ENCODE measurements around the gene GUCA2A.

Gene GUCA2A

DNA sequence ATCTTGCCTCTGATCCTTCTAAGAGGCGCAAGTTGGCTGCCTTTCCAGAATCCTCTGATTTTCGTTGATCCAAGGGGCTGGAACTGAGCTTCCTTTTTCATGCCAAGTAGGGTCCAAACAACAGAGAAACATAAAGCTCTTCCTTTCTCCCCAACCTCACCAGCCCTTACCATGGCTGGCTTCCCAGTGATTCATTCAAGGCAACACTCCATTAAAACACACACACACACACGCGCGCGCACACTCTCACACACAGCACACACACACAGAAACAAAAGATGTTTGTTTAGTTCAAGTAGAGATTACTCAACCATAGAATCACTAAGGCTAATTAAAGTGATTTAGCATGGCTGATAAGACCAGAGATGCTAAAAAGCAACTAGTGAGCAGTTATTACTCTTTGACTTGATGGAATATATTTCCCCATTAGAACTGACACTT lies 13.0 kb upstream of the GUCA2A start:
- DNase-seq (ENCODE audit: low read depth in 2 of 2, low spot score in 1 of 2) = no peak

DNA sequence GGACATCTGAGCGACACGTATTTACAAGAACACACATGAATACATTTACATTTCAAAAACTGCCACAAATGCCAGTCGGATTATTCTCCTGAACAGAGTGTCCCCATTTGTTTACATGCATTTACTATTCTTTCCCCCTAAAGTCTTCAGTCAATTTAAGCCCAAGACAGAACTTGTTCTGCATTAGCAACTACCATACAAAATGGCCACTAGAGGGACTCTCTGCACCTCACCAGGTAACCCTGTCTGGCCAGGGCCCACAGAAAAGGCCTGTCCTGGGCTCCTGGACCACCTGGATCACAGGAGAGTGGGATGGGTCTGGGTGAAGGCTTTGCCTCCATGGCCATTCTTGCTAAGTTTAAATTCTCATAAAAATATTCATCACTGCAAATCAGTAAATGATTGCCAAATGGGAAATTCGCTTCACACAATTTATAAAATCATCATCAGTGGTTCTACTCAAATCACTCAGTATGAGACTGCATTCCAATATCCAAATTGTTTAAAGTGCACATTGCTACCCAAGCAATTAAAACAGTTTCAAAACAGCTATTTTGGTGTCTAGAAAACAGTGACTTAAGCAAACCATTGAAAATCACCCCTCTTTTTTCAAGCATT lies 12.5 kb upstream of the GUCA2A start:
- no peak for DNase-seq (ENCODE audit: low read depth in 2 of 2, low spot score in 1 of 2)

DNA sequence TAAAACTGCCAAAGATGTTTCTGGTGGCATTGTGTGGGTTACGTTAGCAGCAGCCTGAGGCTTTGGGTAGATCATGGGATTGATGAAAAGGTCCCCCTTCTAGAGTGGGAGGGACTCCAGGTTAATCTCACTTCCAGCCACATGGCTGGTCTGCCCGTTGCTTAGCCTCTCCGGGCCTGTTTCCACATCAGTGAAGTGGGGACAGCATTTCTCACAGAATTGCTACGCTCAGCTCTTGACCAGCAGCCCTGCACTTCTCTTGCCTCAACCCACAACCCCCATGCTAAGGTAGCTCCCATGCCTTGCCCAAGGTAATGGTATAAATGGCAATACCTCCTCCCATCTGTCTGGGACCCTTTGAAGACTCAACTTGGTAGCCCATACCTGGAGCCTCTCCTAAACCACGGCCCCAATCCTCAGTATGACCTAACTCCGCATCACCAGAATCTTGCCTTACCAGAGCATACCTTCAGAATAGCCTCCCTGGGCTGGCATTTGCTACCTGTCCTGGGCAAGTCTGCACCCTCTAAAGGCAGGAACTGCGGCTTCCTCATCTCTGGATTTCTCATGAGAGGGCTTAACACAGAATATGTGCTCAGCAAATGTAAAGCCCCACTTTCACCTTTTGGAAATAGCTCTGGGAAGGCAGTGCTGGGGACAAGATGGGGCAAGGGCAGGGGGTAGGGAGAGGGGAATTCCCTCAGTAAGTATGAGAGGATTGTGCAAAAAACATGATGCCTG lies 10.9 kb upstream of the GUCA2A start:
- DNase-seq (ENCODE audit: low read depth in 2 of 2, low spot score in 1 of 2) = no peak

DNA sequence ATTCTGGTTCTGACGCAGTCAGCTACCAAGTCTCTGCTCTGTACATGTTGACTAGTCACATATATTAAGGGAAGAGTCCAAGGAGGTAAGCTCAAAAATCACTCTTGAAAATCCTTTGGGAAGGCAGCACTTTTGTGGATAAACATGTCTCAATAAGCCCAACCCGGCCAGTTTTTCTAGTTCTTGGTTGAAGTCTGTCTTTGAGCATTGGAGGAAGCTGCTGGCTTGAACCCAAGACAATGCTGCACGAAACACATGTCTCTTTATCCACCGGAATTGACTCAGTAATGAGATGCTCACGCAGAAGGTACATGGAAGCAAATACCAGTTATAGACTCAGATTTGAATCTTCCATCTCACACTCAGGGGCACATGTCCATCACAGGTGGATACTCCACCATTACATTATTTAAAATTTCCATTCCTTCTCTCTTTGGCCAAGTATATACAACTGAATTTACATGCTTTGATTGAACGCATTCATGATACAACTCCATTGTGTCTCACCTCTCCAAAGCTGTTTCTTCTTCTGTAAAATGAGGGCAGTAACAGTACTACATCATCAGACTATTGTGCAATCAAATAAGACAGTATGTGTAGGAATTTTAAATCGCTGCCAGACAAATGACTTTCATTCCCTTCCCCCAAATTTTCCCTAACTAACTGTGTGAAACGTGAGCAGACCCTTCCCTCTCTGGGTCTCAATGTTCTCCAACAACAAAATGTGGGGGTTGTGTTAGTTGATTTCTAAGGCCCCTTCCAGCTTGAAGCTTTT lies 9.6 kb upstream of the GUCA2A start:
- DNase-seq (ENCODE audit: low read depth in 2 of 2, low spot score in 1 of 2) = no peak

DNA sequence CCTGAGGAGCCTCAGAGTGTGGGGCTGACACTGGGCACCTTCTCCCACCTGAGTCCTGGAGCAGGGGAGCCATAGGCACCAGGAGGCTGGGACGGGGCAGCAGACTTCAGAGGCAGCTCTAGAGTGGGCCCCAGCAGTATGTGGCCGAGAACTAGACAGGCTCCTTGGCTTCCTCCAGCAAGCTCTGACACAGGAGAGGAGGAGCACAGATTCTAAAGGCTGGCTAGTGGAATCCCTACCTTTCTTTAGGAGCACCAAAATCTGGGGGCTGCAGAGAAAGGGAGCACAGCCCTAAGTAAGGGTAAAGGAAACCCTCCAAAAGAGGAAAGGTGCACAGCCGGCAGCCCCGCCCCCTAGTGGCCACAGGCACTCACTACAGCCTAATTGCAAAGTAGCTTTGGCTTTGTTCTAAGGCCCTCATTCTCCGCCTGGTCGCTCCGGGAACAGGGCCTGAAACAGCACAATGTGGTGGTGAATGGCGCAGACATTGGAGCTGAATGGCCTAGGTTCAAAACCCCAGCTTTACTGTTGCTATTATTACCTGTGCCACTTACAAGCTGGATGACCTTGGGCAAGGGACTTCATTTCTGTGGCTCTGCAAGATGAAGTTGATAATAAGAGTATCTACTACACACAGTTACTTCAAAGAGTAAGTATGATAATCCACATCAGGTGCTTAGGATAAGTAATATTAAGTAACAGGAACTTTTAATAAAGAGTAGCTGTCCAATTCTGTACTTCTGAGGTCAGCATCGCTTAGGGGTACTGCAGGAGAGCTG lies 8.8 kb upstream of the GUCA2A start:
- peak; percentile 45 to 52 for DNase-seq (ENCODE audit: low read depth in 2 of 2, low spot score in 1 of 2)

DNA sequence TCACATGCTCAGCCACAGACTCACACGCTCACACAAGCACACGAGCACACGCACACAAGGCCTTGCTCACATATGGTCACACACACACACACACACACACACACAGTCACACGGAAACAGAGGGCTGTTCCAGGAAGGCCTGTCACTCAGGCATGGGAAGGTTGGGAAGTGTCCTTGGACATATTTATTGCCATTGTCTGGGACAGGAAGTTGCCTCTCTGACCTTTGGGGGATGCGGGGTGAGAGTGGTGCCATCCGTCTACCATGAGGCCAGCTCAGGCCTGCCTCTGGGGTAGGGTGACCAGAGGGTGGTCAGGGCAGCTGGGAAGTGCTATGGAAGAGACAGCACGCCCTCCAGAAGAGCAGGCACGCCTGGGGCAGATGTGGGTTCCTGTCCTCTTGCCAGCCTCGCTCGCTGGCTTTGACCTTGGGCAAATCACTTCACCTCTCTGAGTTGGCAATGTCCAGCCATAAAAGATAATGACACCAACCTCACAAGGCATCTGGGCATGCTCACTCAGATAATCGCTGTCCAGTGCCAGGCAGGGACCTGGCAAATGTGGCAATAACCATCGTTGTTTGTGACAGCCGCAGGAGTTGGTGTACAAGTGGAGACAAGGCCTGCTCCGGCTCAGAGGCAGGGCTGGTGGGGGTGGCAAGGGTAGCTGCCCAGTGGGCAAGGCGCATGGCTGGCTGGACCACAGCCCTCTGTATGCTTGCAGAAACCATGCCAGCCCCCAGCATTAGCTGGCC lies 8.0 kb upstream of the GUCA2A start:
- DNase-seq (ENCODE audit: low read depth in 2 of 2, low spot score in 1 of 2) = no peak

DNA sequence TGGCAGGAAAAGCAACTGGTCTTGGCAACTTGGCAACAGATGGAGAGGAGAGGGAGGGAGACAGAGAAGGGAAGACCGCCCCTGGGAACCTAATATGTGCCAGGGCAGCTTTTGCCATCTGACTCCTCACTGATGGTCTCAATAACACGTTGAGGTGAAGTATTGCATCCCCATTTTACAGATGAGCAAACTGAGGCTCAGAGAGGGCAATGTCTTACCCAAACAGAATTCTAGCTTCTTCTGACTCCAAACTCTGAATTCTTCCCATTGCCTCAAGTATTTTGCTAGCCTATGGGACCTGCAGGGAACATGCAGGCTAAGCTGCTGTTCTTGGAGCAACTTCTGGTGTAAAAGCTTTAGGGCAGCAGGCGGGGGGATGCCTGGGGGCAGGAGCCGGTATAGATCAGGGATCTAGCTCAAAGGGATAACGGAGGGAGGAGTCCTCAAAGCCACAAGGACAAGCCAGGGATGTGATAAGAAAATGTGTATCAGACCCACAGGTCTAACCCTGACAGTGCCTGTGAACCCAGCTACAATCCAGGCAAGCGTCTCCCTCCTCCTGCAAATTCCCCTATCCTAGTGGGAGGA lies 7.2 kb upstream of the GUCA2A start:
- no peak for DNase-seq (ENCODE audit: low read depth in 2 of 2, low spot score in 1 of 2)

DNA sequence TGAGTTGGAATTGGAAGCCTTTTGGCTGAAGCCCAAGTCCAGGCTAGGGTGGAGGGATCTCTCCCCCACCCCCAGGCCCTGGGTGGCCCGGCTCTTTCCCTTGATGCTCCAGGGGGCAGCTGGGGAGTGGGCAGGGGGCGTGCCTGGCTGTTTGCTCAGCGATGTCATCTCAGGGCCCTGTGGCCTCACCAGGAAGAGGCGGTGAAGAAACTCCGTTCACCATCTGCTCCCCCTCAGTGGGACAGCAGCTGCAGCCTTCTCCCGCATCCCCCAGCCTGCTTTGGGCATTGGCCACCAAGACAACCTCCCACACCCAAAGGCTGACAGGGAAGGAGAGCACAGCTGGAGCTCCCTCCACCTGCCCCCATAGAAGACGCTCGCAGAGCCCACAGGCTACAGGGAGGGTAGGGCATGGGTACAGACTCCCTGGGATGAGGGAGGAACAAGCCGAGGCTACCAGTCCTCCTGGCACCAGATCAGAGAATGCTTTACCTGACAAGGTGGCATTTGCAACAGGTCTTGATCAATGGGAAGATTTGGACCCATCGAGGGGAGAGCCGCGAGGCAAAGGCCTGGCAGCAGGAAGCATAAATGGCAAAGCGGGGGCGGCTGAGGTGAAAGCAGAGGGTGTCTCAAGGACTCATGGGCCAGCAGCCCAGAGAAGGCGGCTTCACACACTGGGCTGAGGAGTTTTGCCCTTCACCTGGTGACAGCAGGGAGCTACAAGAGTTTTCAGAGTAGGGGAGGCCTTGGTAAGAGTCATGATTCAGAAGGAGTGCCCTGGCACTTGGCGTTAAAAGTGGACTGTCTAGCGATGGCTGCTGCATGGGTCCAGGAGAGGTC lies 6.5 kb upstream of the GUCA2A start:
- no peak for DNase-seq (ENCODE audit: low read depth in 2 of 2, low spot score in 1 of 2)

DNA sequence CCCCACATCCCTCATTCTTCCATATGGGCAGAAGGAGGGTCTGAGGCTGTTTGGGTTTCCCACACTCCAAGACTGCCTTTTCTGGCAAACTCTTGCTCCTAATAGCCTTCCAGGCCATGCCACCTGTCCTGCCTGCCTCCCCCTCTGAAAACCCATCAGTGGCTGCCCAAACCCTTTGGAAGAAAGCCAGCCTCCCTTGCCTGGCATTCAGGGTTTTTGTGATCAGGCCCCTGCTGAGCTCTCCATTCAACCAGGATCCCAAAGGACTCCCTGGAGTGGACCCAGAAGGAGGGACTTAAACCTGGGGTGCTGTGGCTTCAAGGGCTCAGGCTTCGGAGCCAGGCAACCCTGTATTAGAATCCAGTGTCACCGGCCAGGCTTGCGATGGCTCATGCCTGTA lies 4.2 kb upstream of the GUCA2A start:
- no peak for DNase-seq (ENCODE audit: low read depth in 2 of 2, low spot score in 1 of 2)

DNA sequence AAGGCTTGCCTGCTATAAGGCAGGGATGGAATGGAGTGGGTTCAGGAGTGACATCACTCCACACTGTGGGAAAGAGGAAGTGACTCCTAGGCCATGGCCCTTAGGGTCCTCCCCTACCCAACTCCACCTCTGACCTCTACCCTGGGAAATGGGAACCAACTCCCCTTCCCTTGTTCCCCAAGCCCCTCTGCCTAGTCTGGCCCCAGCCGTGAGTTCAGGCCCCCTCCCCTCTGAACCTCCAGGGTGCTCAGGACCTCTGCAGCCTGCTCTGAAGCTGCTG lies 3.8 kb upstream of the GUCA2A start:
- no peak for DNase-seq (ENCODE audit: low read depth in 2 of 2, low spot score in 1 of 2)

DNA sequence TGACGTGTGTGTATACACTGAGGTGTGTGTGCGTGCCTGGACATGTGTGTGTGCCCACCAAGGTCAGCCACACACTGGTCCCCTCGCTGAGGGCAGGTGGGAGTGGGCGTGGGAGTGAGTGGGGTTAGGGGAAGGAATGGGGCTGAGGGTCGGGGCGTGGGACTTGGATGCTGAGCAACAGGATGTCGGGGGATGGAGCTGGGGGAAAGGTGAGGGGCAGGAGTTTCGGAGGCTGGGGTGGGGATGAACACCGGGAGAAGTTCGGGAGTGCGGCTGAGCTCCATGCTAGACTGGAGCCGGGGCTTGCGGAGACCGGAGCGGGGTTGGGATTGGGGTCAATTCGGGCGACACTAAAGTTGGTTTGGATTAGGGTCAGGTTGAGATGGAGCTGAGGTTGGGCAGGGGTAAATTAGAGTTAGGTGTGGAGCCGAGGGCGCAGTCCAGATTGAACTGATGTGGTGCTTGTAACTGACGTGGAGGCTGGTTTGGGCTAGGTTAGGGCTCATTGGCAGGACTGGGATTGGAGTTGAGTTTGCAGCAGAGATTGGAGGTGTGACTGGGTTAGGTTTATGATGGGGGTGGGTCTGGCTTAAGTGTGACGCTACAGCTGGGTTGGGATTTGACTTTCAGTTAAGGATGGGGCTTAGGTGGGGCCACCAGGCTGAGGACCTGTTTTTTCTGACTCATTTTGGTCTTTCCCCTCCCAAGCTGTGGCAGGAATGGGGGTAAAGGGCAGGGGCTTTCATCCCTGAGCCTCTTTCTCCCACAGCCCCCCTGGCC lies 3.3 kb upstream of the GUCA2A start:
- no peak for DNase-seq (ENCODE audit: low read depth in 2 of 2, low spot score in 1 of 2)

DNA sequence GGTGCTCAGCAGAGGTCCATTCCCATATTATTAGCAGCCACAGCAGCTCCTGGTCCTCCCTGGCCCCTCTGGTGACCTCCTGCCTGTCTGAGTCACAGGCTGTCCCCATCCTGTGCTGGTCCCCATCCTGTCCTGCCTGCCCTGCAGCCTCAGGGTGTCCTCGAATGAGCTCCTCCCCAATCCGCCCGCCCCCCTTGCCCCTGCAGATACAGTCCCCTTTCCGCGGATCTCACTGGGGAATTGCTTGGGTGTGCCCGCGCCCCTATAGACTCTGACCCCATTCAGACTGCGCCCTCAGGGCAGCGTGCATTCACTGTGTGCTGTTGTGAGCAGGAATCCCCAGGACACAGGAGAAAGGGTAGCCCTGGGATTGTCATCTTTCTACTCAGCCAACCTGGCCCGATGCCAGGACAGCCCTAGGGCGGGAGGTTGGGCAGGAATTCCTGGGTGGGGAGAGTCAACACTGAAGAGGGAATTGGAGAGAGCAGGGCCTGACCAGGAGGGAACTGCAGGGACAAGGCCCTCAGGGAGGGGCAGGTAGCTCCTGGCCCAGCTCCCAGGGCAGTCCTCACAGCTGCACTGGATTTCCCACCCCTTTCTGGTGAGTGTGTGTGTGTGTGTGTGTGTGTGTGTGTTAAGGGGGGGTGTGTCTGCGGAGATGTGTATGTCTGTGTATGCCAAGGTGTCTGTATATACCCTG lies 1.1 kb upstream of the GUCA2A start:
- DNase-seq (ENCODE audit: low read depth in 2 of 2, low spot score in 1 of 2) = no peak

DNA sequence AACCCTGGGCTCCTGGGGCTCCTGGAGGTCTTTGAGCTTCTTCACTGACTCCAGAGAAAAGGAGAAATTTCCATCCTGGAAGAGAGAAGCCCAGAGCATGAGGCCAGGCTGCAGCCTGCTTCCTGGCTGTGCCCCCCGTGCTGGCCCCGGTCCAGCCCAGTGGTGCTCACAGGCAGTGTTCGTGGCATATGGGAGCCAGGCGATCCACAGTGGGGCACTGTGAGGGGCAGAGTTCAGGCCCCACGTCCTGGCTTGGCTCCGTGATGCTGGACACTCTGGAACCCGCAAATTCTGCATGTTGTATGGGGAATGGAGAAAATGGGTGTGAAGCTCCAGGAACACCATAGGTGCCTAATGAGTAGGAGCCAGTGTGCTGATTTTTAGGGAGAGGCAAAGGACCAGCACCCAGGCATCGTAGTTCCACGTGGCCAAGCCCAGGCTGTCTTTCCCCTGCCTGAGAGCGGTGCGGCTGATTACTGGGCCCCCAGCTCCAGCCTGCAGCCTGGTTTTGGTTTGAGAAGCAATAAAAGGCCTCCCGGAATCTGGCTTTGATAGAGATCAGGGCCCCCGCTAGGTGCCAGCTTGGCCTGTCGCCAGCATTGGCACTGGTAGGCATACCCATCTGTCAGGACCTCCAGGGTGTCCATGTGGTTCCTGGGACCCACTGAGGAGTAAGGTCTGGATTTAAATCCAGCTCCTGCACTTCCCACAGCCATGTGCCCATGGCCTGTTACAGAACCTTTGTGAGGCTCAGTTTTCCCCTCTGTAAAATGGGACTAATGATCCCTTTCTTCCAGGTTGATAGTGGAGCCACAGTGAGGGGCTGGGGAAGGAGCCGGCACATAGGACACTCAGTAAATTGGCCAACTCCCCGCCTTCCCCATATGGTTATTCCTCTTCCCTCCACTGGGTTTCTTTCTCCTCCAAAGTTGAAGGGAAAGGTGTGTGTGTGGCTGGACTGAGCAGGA lies 725 bp downstream of the GUCA2A start:
- no peak for DNase-seq (ENCODE audit: low read depth in 2 of 2, low spot score in 1 of 2)

DNA sequence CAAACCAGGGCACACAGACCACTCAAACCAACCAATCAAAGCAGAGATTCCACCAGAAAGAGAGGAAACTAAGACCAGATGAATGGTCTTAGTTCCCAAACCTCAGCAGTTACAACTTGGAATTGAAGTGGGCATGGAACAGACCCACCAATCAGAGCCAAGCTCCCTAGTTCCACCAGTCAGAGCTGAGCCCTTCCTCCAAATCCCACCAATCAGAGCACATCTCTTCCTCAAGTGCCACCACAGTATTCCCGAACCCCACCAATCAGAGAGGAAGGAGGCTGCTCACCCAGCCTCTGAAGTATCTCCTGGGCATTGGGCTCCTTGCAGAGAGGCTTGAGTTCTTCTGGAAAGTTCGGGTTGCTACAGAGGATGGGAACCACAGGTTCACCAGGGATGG lies 1.4 kb downstream of the GUCA2A start:
- no peak for DNase-seq (ENCODE audit: low read depth in 2 of 2, low spot score in 1 of 2)

DNA sequence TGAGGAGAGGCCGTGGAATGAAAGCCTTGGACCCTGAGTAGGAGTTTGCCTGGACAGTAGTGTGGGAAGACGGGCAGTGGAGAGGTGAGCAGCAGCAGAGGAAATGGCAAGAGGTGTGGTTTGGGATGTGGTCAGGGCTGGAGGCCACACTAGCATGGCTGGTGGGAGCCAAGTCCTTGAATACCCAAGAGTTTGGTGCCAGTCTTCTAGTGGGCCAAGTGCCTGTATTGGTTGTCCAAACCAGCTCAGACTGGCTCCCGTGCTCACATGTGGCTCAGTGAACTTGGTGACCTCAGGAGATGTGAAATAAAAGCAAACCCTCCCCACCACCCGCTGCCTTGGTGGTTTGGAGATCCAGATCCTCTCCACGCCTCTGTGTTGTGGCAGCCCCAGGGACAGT lies 2.4 kb downstream of the GUCA2A start:
- DNase-seq (ENCODE audit: low read depth in 2 of 2, low spot score in 1 of 2) = no peak

DNA sequence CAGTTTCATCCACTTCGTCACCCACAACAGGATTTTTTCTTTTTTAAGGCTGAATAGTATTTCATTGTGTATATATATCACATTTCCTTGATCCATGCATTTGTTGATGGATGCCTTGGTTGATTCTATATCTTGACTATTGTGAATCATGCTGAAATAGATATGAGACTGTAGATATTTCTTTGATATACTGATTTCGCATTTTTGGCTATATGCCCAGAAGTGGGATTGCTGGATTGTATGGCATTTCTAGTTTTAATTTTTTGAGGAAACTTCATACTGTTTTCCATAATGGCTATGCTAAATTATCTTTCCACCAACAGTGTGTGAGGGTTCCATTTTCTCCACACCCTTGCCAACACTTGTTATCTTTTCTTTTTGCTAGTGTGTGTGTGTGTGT lies 6.4 kb downstream of the GUCA2A start:
- DNase-seq (ENCODE audit: low read depth in 2 of 2, low spot score in 1 of 2) = no peak

DNA sequence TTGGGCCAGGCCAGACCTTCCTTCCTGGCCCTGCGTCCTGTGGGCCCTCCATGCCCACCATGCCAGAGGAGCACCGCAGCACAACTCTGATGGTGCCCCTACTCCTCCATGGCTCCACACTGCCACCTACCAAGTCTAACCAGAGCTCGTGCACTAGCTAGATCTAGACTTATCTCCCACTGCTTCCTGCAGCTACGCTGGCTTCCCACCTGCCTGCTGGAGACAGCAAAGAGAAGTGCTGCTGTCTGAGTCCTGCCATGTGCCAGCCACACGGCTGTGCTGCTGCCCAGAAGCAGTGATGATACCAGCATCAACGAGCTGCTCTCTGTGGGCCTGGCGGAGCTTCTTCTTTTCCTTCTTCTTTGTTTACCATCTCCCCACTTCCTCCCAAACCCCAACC lies 6.9 kb downstream of the GUCA2A start:
- no peak for DNase-seq (ENCODE audit: low read depth in 2 of 2, low spot score in 1 of 2)
